OCI-LY1 (cell line): ENCODE results near the gene FAU.

ENCODE experiments used
- EZH2 ChIP-seq: fragments of 200-600 bp; sonication (generic), shearing (Covaris generic); IDR thresholded peaks from 2 replicates; pipeline ENCODE4 v1.8.0; 2017; ENCODE audit warnings: borderline replicate concordance, mixed run types, mild to moderate bottlenecking, antibody characterized with exemption, low read length, moderate library complexity, mixed read lengths
- TF ChIP-seq, protein P1 (sequence below): fragments of 200-600 bp; sonication (generic), shearing (Covaris generic); IDR thresholded peaks from 2 replicates; pipeline ENCODE4 v1.5.1; 2017; ENCODE audit warnings: mild to moderate bottlenecking, antibody characterized with exemption, low read length, moderate library complexity, mixed read lengths

GRCh38 chr11:65090628-65091027 lies 31.3 kb downstream of the FAU start:
- TF ChIP-seq, protein P1, sequence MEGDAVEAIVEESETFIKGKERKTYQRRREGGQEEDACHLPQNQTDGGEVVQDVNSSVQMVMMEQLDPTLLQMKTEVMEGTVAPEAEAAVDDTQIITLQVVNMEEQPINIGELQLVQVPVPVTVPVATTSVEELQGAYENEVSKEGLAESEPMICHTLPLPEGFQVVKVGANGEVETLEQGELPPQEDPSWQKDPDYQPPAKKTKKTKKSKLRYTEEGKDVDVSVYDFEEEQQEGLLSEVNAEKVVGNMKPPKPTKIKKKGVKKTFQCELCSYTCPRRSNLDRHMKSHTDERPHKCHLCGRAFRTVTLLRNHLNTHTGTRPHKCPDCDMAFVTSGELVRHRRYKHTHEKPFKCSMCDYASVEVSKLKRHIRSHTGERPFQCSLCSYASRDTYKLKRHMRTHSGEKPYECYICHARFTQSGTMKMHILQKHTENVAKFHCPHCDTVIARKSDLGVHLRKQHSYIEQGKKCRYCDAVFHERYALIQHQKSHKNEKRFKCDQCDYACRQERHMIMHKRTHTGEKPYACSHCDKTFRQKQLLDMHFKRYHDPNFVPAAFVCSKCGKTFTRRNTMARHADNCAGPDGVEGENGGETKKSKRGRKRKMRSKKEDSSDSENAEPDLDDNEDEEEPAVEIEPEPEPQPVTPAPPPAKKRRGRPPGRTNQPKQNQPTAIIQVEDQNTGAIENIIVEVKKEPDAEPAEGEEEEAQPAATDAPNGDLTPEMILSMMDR, result no peak
- TF ChIP-seq EZH2, result no peak
